Right ventricle myocardium superior (tissue), 1 donor: Measurements from ENCODE around the gene GOLGA2. TPM values are rescaled to one million over a fixed set of nuclear protein-coding genes. Genes with fewer than 3 reads are reported as not detected.
A peak's percentile ranks its signal among the peaks of the same experiment; 100 is the strongest.

Experiments
- ATAC-seq: fragments of 200-7000 bp; cut with Tn5 transposase; one replicate; pipeline ENCODE4 v1.9.1; 2020; ENCODE audit warnings: mild to moderate bottlenecking; ENCODE audit not compliant: poor library complexity
- DNase-seq: peaks from one replicate; pipeline ENCODE4 v3.0.0-alpha.2; 2020
- intact Hi-C: fragments of 100-400 bp; cut with DNase I; formaldehyde crosslinking; loops from one replicate; pipeline ENCODE4 v1.11.2; 2022
- long read RNA-seq: library from polyadenylated mRNA; unstranded; transcript quantifications from one replicate; pipeline ENCODE4 v2.0.0, GENCODE V29; 2021
- total RNA-seq: library from RNA; stranded (reverse); fragmentation: NEBNext Ultra II Directional; extraction: Animal tissue kit (Norgen Biotek cat#: 25700); gene quantifications from one replicate; pipeline ENCODE4 v1.2.1, GENCODE V29; 2021
- donor health status: DM: no; HTN: yes; CAD: no; lungs with severe emphysema.

The GOLGA2 gene, protein sequence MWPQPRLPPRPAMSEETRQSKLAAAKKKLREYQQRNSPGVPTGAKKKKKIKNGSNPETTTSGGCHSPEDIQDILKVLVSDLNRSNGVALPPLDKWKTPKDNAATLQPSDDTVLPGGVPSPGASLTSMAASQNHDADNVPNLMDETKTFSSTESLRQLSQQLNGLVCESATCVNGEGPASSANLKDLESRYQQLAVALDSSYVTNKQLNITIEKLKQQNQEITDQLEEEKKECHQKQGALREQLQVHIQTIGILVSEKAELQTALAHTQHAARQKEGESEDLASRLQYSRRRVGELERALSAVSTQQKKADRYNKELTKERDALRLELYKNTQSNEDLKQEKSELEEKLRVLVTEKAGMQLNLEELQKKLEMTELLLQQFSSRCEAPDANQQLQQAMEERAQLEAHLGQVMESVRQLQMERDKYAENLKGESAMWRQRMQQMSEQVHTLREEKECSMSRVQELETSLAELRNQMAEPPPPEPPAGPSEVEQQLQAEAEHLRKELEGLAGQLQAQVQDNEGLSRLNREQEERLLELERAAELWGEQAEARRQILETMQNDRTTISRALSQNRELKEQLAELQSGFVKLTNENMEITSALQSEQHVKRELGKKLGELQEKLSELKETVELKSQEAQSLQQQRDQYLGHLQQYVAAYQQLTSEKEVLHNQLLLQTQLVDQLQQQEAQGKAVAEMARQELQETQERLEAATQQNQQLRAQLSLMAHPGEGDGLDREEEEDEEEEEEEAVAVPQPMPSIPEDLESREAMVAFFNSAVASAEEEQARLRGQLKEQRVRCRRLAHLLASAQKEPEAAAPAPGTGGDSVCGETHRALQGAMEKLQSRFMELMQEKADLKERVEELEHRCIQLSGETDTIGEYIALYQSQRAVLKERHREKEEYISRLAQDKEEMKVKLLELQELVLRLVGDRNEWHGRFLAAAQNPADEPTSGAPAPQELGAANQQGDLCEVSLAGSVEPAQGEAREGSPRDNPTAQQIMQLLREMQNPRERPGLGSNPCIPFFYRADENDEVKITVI
- total RNA-seq = 77.7 TPM
- long read RNA-seq, partial matches to known transcripts = 15 of 41 reads
- long read RNA-seq, other reads (novel, unspliced or antisense) = 24 of 41 reads

DNA sequence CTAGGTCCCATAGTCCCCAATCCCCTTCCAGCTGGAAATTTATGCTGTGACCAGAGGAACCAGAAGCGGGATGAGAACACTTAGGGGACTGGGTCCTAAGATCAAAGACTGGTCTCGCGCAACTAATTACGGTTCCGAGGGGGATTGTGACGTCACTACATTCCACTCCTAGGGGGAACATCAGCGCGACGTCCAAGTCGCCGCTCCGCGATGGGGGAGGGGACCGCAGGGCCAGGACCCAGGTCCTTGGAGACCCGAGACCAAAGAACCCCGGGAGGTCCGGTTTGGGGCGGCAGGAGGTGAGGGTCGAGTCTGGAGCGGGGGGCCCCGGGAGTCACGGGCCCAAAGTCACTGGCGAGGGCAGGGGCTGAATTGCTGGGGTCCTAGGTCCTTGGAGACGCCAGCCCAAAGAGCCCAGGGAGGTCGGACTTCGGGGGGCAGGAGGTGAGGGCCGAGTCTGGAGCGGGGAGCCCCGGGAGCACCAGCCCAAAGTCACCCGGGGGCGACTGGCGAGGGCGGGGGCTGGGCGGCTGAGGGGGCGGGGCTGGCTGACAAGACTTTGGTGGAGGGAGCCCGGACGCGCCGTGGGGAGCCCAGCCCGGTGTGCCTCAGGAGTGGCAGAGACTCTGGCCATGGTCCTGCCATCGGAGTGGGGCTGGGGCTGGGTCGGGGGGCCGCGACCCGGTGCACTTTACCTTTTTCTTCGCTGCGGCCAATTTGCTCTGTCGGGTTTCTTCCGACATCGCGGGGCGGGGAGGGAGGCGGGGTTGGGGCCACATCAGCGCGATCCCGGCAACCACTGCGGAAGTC lies at the start of gene GOLGA2:
Gene GOLGA2 (minus strand): TSS at position 810 of the 810 bp plus-strand sequence. CDS start 31 bp downstream, at position 779.
- ATAC-seq = peak; percentile 73
- intact Hi-C loops = no loop called here
- DNase-seq = no peak

DNA sequence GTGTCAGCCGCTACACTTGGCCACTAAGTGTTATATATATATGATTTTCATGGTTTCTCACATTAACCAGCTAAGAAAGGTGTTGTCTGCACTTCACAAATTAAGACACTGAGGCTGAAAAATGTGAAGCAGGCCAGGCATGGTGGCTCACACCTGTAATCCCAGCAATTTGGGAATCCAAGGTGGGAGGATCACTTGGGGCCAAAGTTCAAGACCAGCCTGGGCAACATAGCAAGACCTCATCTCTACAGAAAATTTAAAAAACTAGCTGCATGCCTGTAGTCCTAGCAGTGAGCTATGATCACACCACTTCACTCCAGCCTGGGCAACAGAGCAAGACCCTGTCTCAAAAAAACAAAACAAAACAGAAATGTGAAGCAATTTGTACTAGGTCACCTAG lies 48.6 kb upstream of the GOLGA2 start:
- ATAC-seq (no peak), DNase-seq (no peak)
- intact Hi-C loops = no loop called here

DNA sequence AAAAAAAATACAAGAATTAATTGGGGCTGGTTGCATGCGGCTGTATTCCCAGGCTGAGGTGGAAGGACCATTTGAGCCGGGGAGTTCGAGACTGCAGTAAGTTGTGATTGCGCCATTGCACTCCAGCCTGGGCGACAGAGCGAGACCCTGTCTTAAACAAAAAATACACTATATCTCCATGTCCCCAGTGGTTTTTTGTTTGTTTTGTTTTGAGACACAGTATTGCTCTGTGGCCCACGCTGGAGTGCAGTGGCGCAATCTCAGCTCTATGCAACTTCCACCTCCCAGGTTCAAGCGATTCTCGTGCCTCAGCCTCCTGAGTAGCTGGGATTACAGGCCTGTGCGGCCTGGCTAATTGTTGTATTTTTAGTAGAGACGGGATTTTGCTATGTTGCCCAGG lies 48.0 kb upstream of the GOLGA2 start:
- intact Hi-C loops = no loop called here
- ATAC-seq (no peak), DNase-seq (no peak)

DNA sequence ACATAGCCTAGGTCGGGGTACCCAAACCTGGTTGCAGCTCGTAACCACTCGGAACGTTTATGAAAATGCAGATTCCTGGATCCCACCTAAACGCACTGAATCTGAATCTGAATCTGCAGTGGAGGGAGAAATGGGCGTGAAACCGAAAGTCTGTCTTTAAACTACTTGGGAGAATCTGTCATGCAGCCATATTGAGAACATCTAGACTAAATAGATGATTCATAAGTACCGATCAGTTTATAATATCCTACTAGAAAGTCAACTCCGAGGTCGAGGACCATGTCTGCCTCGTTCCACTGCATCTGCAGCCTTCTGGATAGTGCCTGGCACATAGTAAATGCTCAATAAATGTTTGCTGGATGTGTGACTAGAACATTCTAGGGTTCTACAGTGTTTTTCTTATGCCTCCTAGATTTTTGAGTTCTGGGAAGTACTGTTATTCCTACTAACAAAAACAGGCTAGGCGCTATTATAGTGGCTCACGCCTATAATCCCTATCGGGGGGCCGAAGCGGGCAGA lies 47.5 kb upstream of the GOLGA2 start:
- no peak for ATAC-seq
- DNase-seq = no peak
- intact Hi-C loops = no loop called here

DNA sequence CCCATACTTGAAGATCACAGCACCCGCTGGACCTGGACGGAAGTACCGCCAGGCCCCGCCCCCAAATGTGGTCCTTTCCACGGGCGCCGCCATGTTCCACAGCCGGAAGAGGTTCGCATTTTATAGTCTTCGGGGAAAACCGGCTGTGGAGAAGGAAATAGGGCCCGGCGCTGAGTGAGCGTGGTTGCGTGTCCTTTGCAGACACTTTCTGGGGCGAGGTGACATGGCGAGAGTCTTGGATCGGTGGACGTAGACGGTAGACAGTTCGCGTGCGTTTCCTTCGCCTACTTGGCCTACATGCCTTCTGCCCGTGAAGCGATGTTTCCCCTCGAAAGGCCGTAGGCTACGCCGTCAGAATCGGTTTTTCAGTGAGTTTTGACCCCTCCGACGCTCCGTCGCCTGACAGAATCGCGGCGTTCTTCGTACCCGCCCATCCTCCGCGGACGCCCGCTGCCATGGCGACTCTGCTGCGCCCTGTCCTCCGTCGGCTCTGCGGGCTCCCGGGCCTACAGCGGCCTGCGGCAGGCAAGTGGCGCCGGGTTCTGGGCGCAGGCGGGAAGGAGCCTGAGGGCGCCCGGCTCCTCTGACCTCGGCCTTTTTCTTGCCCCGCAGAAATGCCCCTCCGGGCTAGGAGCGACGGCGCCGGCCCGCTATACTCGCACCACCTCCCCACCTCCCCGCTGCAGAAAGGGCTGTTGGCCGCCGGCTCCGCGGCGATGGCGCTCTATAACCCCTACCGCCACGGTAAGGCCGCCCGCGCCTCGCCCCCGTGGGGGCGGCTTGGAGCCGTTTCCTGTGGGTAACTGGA lies 46.8 kb upstream of the GOLGA2 start, which contains the start of the genes COQ4 and TRUB2:
Gene COQ4 (plus strand): TSS at position 436 of the 808 bp plus-strand sequence. CDS start 20 bp downstream, at position 456.
Gene TRUB2 (minus strand): TSS at position 44 of the 808 bp plus-strand sequence. CDS start 39 bp downstream, at position 5.
- intact Hi-C loops = no loop called here
- DNase-seq = peak; percentile 96
- ATAC-seq = peak; percentile 98

DNA sequence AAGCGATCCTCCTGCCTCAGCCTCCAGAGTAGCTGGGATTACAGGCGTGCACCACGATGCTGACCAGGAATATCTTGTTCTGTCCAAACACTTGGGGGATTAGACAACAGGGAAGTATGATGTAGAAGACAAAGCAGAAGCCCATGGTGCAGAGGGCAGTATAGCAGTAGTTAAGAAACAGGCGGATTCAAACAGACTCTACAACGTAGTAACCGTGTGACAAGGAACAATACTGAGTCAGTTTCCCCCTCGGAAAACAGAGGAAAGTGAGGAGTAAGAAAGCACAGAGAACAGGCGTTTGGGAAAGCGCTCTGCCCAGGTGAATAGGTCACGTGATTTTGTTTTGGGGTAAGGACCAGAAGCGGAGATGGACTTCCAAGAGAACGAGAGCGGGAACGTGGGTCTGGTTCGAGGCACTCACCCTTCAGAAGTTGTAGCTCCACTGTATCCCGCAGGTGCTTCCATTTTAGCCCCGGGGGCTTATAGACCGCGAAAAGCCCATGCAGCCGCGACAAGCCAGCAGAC lies 46.1 kb upstream of the GOLGA2 start:
- no peak for DNase-seq
- no peak for ATAC-seq
- intact Hi-C loops = no loop called here

DNA sequence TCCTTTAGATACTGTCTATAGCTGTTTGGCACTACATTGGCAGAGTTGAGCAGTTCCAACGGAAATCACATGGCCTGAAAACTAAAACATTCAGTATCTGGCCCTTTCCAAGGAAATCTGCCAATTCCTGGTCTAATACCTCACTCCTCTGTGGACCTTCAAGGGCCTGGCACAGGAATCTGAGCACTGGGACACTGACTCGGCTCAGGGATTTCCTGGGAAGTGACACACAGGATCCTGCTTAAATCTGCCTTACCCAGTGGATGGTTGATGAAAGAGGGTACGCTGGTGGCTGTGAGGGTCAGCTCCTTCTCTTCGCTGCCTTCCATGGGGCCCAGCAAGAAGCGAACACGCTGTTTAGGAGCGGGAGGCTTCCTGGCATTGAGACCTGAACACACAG lies 45.5 kb upstream of the GOLGA2 start:
- intact Hi-C loops = no loop called here
- no peak for ATAC-seq

DNA sequence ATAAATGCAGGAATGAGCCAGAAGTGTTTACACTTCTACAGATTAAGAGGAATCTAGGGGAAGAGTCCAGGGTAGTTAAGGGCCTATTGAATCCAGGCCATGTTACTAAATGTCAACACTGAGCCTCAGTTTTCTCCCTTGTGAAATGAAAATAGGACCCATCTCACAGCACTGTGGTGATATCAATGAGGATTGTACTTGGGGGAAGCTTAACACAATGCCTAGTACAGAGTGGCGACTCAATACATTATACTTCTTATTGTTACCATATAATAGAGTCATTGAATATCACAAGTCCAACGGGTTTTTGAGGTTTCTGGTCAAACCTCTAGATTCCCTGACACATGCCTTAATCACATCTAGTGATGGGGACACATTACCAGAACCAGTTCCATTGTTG lies 41.8 kb upstream of the GOLGA2 start:
- DNase-seq (no peak), ATAC-seq (no peak)
- intact Hi-C loops = no loop called here

More for the DNA sequence above, 45.5 kb upstream of the GOLGA2 start:
- no peak for DNase-seq

DNA sequence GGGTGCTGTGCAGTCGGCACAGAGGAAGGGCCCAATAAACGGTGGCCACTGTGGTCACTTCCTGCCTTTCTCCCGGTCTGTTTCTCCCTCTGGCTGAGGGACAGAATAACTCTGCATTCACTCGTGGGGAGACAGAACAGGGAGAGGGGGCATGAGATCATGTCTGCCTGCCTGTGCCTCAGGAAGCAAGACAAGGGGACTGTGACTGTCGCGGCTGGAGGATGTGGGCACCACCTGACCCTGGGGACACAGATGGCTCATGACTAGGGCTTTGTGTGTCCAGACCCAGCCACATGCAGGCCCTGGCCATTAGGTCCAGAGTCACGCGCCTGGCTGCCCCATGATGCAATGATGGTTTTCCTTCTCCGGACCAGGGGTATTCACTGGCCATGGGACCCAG lies 40.6 kb upstream of the GOLGA2 start:
- no peak for DNase-seq
- intact Hi-C loops = no loop called here
- no peak for ATAC-seq

DNA sequence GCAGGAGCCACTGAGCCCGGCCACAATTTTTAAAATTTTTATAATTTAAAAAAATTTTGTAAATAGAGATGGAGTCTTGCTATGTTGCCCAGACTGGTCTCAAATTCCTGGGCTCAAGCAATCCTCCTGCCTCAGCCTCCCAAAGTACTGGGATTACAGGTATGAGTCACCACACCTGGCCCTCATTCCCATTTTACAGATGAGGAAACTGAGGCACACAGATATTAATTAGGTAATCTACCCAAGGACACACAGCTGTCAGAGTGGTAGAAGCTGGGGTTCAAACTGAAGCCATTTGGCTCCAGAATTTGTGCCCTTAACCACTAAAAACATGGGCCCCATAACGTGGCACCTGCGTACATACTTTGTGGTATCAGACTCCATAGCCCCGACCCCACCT lies 38.9 kb upstream of the GOLGA2 start:
- DNase-seq (no peak), ATAC-seq (no peak)
- intact Hi-C loops = no loop called here

DNA sequence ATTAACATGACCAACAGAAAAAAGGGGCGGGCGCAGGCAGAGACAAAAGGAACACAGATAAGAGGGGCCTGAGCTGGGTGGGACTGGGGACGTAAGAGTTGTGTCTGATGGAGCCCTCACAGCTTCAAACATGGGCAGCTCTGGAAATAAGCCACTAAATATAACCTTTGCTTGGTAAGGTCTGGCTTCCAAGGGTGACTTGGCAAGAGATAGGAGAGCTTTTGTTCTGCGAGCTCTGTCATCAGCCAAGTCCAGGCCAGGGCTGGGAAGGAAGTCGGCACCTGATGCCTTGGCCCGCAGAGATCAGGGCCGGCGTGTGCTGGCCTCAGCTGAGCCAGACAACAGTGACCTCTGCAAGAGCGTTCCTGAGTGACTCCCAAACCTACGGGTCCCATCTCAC lies 34.7 kb upstream of the GOLGA2 start:
- intact Hi-C loops = no loop called here
- ATAC-seq (peak; percentile 92), DNase-seq (peak; percentile 60)

DNA sequence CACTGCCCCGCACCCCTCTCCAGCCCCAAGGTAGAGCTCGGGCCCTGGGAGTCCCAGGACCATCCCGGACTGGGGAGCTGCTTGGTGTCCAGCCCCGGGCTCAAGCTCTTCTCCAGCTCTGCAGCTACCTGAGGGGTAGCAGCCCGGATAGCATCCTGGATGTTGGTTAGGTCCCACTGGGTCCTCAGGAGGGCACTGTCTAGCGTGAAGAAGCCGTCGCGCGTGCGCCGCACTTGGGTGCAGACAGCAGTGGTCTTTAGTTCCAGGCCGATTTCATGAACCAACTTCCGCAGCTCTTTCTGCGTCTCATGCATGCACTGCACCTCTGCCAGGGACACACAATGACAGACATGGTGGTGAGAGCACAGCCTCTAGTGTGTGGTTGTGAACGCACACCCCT lies 33.7 kb upstream of the GOLGA2 start:
- DNase-seq (no peak), ATAC-seq (no peak)
- intact Hi-C loops = no loop called here

DNA sequence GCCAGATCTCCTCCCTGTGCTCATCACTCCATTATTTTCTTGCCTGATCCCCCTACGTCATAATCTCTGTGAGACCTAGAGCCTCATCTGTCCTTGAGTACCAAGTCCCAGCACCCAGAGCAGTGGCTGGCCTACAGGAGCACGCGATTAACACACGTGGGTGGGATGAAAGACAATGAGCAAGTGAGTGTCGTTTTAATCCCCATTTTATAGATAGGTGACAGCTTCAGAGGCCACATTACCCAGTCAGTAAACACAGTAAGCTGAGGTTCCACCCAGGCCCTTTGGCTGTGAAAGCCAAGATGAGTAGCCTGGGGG lies 29.1 kb upstream of the GOLGA2 start:
- intact Hi-C loops = no loop called here
- DNase-seq (no peak), ATAC-seq (no peak)

DNA sequence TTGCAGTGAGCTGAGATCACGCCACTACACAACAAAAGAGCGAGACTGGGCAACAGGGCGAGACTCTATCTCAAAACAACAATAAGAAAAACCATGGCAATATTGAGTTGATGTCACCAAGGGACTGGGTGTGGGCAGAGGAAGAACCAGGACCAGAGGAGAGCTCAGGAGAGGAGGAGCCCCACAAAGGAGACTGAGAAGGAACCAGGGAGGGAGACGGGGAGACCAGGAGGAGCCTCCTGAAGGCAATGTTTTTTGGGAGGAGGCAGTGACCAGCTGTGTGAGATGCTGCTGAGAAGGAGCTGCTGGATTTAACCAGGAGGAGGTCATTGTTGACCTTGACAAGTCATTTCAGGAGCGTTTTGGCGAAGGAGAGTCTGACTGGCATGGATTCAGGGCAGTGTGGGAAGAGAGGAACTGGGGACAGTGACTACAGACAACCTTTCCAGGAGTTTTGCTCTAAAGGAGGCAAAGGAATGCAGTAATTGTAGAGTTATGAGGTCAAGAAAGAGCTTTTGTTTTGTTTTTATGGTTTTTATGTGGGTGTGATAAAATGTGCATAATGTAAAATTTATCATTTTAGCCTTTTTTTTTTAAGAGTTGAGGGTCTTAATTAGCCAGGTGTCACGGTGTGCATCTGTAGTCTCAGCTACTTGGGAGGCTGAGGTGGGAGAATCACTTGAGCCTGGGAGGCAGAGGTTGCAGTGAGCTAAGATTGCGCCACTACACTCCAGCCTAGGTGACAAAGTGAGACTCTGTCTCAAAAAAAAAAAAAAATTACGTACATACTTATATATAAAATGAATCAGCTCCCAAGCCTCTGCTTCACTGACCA lies 28.5 kb upstream of the GOLGA2 start:
- intact Hi-C loops = no loop called here
- DNase-seq (no peak), ATAC-seq (peak; percentile 44)

DNA sequence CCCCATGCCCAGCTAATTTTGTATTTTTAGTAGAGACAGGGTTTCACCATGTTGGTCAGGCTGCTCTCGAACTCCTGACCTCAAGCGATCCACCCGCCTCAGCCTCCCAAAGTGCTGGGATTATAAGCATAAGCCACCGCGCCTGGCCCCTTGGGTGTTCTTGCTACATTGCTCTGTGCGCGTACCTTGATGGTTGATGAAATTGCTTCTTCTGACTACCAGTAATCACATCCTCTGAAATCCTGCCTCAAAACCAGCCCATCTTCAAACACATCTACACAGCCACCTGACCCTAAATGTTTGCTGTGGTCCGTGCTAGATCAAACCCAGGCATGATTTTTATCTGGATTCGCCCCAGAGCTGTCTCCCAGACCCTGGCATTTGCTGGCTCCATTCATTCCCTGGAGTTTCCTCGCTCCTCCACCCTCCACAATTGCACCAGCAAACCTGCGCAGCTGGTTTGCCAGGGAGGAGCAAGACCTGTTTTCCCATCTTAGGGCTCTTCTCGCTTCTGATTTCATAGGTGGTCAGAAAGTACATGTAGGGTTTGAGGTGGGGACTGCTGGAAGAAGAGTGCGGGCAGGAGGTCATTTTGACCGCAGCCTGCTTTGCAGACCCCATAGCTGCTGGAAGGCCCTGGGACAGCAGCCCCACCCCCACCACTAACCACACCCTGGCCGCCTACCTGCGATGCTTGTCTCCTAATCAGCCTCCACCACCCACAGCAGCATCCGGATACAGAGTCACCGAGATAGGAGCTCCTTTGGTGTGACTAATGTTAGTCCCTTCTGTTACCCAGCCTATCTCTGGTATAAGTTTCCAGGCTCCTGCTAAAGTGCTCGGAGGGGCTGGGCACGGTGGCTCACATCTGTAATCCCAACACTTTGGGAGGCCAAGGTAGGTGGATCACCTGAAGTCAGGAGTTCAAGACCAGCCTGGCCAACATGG lies 23.0 kb upstream of the GOLGA2 start:
- no peak for DNase-seq
- no peak for ATAC-seq
- intact Hi-C loops = no loop called here
